ENCODE measurements around the gene SNAI3.

The SNAI3 gene

DNA sequence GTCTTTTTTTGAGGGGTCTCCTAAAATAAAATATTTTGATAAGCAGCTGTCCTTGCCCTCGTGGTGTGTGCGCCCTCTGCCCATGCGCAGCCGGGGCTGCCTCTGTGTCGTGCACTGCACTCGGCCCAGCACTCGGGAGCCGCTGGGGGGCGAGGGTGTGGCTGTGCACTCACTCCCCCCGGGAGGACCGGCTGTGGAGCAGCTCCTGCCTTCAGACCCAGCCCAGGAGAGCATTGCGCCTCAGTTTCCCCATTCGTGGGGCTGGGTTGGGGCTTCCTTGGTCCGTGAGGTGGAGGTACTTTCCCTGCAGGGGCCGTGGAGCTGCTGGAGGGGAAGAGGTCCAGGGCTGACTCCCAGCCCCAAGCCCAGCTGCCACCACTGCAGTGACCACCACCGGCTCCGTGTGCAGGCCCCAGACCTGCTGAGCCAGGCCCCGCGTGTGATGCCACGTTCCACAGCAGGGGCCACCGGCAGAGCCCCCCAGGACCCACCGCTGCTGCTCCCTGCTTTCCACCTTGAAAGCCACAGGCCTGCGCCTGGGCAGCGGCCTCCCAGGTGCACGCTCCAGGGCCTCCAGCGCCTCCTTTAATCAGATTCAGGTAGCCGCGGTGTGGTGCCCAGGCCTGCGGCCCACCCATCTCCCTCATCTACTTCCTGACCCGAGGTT is 54.3 kb downstream of the SNAI3 start:
- no peak for DNase-seq

DNA sequence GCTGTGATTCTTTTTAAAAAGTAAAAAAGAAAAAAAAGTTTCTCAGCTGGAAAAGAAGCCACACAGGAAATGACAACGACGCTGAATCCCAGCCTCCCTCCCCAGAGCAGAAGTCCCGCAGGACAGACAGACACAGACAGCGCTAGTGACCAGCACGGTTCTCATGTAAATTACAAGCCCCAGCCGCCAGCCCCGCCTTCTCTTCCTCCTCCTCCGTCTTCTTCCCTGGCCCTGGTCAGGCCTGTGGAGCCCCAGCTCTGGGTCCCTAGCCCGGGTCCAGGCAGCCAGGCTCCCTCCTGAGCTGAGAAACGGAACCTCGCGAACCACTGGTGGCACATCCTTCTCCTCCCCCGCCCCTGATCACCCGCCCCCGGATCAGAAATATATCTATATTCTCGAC is 54.9 kb downstream of the SNAI3 start:
- no peak for DNase-seq

DNA sequence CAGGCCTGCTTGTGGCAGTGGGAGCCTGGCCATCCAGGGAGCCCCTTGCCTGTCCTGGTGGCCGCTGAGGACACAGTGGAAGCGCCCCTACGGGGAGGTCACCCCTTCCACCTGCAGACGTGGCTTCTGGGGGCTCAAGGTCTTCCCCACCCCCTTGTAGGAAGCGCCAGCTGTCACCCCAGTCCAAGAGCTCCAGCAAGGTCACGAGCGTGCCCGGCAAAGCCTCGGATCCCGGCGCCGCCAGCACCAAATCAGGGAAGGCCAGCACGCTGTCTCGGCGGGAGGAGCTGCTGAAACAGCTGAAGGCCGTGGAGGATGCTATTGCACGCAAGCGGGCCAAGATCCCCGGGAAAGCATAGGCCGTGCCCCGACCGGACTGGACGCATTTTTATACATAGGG is 55.4 kb downstream of the SNAI3 start:
- DNase-seq, result no peak

DNA sequence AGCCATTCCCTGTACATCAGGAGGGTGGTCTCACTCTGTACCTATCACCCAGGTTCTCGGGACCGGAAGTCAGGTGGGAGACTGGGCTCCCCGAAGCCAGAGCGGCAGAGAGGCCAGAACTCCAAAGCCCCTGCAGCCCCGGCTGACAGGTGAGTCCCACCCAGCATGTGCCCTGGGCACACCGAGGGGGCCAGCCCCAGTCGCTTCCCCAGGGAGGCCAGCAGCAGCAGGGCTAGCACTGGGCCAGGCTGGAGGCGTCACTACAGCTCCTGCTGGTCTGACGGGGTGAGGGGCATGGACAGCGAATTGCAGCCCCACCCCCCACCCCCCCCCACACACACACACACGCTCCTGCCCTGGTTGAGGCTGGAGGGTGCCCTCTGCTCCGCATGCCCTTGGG is 55.9 kb downstream of the SNAI3 start:
- DNase-seq, result no peak

DNA sequence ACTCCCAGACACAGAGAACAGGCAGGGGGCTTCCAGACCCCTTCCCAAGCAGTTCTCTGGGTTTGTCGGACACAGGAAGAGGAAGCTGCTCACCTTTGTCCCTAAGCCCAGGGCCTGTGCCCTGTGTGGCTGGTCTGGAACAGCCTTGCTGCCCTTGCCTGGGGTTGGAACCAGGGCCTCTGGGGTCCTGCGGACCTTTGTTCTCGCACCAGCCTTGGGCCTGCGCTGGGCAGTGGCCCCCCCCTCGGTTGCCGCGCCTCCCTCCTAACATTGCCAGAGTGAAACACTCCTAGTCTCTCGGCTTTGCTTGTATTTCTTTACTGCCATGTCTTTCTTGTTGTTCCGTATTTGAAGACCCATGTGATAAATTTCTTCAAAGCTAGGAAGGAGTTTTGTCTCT is 56.5 kb downstream of the SNAI3 start:
- DNase-seq, result no peak

DNA sequence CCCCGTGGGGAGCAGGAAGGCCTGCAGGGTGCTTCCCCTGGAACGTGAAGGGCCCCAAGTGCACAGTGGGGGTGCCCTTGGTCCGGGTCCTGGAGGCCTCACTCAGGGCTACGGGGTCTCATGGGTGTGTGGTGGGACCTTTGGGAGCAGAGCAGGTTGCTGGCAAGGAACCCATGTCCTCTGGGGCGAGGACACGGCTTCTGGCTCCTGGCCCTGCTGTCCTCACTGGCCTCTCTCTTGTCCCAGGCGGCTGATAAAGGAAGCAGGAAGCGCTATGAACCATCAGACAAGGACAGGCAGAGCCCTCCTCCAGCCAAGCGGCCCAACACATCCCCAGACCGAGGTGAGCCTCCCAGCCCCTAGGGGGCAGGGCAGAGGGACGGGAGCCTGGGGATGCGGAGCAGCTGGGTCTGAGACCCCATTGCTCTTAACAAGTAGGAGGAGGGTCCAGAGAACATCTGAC is 57.8 kb downstream of the SNAI3 start:
- no peak for DNase-seq
